ENCODE measurements around the gene RBFA.

DNA sequence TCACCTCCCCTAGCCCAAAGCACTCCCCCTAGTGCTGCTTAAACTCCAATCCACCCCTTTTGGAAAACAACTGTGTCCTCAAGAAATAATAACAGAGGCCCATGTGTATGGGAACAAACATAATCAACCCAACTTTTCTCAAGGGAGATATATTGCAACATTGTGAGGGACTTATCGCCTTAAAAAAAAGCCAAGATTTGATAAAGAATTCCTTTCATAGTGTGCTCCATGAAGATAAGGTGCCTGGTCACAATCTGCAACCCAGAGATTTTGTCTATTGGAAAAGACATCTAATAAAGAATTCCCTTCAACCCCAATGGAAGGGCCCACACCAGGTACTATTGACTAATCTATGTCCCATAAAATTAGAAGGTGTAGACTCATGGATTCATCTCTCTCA, 4.5 kb upstream of the RBFA start:
- TF ChIP-seq, protein P1, sequence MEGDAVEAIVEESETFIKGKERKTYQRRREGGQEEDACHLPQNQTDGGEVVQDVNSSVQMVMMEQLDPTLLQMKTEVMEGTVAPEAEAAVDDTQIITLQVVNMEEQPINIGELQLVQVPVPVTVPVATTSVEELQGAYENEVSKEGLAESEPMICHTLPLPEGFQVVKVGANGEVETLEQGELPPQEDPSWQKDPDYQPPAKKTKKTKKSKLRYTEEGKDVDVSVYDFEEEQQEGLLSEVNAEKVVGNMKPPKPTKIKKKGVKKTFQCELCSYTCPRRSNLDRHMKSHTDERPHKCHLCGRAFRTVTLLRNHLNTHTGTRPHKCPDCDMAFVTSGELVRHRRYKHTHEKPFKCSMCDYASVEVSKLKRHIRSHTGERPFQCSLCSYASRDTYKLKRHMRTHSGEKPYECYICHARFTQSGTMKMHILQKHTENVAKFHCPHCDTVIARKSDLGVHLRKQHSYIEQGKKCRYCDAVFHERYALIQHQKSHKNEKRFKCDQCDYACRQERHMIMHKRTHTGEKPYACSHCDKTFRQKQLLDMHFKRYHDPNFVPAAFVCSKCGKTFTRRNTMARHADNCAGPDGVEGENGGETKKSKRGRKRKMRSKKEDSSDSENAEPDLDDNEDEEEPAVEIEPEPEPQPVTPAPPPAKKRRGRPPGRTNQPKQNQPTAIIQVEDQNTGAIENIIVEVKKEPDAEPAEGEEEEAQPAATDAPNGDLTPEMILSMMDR (IDR thresholded peaks at IDR 0.05), result no peak
- no peak for TF ChIP-seq POLR2A (IDR thresholded peaks at IDR 0.05)

Data from uterus (tissue), 2 donors.